Measurements from ENCODE around the gene DCC.

- TF ChIP-seq CTCF (IDR thresholded peaks at IDR 0.05): no peak
- no peak for TF ChIP-seq POLR2A (IDR thresholded peaks at IDR 0.05)
Observed at GRCh38 chr18:52435301-52435700, 95.3 kb downstream of the DCC start.

All from testis (tissue), 2 donors.